NCI-H345 treated with DMSO at 0.1 percent for 48 hours (cell line): ENCODE results near the gene CD207.
A peak's percentile ranks its signal among the peaks of the same experiment; 100 is the strongest.
"Not testable (repeated sequence)": the region's sequence is repeated elsewhere in the genome, so short reads cannot be mapped to it uniquely, and the experiment has no call there.

Experiments
- DNase-seq: peaks from one replicate; lab custom pipeline; 2025; ENCODE audit not compliant: unreplicated experiment; lab: John Stamatoyannopoulos, UW

Gene CD207

DNA sequence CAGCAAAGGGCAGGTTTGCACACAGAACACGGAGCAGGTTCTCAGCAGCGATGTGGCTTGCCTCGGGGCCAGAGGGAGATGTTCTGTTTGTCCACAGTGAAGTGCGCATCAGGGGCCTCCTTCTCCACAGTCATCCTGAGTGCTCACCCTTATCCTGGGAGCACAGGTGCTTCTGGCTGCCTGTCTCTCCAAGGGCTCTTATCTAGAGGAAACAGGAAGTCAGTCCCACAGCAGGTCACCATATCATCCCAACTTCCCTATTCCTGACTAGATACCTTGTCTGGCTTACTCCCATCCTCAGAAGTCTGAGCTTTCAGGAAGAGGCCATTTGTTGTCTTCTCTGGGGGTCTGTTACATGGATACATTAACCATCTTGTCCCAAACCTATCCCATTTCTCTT lies at the start of gene CD207:
Gene CD207 (minus strand): TSS at position 174 of the 400 bp plus-strand sequence. CDS start 40 bp downstream, at position 134.
- no peak for DNase-seq

DNA sequence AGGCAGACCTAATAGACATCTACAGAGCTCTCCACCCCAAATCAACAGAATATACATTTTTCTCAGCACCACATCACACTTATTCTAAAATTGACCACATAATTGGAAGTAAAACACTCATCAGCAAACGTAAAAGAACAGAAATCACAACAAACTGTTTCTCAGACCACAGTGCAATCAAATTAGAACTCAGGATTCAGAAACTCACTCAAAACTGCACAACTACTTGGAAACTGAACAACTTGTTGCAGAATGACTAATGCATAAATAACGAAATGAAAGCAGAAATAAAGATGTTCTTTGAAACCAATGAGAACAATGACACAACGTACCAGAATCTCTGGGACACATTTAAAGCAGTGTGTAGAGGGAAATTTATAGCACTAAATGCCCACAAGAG lies 42.9 kb upstream of the CD207 start:
- not testable (repeated sequence) for DNase-seq

DNA sequence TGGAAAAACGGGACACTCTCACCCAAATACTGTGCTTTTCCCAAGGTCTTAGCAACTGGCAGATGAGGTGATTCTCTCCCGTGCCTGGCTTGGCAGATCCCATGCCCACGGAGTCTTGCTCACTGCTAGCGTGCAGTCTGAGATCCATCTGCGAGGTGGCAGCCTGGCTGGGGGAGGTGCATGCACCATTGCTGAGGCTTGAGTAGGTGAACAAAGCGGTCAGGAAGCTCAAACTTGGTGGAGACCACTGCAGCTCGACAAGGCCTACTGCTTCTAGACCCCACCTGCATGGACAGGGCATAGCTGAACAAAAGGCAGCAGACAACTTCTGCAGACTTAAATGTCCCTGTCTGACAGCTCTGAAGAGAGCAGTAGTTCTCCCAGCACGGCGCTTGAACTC lies 40.5 kb upstream of the CD207 start:
- not testable (repeated sequence) for DNase-seq

DNA sequence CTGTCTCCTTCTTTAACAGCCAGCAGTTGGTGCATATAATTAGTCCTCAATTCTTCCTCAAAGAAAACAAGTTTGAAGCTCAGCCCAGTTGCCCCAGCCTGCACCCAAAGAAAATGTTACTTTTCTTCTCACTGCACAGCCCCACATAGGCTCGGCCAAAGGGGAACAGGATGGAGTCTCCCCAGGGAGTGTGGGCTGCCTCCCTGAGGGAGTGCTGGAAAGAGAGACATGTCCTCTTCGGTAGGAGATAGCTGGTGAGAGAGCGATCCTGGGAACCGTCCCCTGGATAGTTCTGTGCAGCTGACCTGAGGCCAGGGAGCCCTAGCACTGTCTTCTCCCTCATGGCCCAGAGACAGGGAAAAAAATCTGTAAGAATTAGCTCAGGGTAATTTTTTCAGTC lies 37.9 kb upstream of the CD207 start:
- DNase-seq, result no peak

DNA sequence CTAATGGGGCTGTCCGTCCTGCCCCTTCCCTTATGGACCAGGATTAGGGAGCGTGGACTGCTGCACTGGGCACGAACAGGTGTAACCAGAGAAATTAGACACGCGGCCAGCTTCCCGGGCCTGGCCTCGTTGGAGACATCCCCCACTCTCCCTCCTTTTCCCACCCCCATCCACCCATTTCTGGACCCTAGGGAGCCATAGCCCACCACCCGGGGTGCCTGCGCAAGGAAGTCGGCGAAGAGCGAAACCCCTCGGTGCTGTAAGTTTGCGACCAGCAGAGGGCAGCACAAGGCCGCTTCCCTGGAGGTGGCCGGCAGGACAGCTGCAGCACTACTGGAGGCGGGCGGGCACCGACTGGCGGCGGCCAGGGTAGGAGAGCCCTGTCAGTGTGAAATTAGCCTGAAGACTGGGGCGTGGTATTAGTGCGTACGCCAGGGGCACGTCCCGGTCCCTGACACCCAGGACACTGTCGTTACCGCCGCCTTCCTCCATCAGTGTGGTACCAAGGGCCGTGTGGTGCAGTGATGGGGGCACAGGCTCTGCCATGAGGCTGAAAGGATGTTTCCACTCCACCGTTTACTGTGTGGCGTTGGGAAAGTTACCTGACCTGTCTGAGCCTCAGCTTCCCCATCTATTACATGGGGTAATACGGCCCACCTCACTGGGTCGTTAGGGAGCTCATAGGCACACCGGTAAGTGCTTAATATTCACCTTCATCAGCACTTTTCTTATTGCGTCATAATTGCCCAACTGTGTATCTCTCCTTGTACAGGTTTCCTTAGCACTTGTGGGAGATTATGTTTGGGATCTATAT lies 36.0 kb upstream of the CD207 start:
- peak; percentile 70 for DNase-seq

DNA sequence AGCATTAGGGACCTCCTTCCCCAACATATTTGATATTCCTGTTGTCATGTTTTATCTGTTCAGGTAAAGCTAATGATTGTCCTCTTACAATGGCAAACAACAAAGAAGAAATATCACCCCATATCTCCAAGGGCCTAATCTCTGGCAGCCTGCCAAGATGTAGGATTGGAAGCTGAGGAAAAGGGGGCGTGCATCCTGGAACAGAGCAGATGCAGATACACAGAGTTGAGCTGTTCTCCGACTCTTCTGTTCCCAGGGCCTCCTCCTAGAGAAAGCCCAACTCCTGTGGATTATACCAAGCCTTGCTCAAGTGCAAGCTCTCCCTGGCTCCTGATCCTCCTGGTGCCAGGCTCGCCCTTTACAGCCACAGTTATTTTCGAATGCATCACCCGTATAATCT lies 35.2 kb upstream of the CD207 start:
- peak; percentile 18 for DNase-seq

DNA sequence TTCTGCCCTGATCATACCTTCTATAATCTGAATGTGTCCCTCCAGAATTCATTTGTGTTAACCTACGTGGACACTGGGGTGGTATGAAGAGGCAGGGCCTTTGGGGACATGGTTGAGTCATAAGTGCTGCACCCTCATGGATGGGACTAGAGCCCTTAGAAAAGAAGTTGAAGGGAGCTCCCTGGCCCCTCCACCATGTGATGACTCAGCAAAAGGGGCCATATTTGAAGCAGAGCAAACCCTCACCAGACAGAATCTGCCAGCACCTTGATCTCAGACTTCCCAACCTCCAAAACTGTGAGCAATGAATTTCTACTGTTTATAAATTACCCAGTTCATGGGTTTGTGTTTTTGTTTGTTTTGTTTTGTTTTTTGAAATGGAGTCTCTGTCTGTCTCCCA lies 33.4 kb upstream of the CD207 start:
- no peak for DNase-seq

DNA sequence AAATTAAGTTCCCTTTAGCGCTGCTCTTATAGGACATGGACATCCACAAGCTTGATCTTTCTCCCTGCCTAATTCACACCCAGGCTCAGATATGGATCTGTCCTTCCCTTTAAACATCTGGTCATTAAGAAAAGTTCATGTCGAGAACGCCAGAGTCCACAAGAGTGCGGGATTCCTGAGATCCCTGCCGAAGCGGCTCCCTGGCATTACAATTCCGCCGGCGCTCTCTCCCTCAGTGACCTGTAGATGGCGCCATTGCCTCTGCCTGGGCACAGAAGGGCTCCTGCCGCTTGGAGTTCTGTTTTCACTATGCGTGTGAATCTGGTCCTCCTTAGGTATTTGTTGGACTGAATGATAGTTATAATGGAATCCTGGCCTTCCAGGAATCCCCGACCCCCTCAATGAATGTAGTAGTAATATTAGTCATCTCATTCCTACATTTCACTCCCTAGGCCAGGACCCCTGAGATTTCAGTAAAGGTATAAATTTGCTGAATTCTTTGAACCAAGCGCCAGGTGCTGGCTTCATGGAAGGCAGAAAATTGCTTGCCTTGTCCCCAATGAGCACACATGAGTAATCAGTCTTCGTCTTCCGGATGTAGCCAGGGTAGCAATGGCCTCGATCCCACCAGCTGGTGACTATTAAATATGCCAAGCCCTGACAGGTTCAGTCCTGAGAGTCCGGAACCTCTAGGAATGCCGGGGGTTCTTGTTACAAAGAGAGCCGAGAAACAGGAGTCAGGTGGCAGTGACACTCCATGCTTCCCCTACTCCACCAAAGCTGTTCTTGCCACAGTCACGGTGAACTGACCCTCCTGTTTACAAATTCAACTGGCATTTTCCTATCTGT lies 26.4 kb upstream of the CD207 start:
- peak; percentile 81 for DNase-seq

DNA sequence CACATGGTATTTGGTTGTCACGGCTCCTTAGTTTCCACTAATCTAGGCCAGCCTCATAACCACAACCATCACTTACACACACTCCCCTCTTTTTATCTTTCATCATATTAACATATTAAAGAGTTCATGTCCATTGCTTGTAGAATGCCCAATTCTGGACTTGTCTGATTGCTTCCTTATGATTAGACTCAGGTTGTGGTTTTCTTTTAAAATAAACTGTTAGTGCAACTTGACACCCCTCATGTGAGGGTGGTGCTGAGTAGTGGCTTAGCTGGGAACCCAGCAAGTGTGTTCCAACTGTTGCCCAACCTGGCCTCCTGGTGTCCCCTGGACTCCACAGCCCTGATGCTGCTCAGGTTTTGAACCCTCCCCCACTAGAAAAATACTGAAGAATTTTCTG lies 20.1 kb upstream of the CD207 start:
- DNase-seq, result no peak

DNA sequence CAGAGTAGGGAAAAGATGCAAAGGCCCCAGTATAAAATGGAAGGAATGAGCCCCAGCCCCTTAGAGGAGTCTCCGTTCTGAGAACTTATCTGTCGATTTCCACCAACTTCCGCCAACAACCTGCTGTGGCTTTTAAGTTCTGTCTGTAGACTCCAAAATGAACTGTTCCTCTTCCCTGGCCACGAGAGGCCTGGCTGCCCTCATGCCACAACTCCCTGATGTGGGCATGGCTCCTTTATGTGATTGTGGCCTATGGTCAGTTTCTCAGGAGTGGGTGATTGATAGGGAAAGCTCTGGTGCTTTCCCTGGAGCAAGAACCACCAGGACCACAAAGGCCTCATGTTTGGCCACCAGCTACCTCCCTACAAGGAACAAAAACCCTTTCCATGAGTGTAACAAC lies 18.8 kb upstream of the CD207 start:
- no peak for DNase-seq

DNA sequence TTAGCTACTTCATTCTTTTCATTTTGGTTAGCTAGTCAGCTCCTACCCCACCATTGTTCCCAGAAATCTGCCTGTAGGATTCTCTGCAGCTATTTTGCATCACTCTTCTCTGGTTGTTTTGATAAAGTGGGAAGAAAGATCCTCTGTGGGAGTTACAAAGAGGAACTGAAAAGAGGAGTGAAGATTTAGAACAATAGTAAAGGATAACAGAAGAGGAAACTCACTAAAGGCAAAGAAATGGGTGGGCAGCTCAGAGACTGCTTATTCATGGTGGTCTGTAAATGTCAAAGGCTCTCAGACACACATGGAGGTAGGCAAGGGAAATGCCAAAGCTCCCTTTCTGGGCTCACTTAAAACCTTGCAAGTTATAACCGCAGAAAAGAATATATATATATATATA lies 17.2 kb upstream of the CD207 start:
- no peak for DNase-seq

DNA sequence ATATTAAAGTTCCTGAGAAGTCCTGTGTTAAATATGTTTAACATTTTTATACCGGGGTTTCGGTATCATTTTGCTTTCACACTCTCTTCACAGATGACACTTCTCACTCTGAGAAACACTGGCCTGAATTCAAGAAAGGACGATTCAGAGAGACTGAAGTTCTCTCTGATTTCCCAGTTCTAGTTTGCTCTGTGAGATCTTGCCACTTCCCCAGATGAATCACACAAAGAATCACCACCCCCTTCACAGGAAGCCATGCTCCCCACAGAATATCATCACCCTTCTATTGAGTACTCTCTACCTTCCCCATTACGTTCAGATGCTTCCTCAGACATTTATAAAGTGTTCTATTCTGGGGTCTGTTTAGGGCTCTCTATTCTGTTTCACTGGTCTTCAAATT lies 16.1 kb upstream of the CD207 start:
- DNase-seq, result no peak

DNA sequence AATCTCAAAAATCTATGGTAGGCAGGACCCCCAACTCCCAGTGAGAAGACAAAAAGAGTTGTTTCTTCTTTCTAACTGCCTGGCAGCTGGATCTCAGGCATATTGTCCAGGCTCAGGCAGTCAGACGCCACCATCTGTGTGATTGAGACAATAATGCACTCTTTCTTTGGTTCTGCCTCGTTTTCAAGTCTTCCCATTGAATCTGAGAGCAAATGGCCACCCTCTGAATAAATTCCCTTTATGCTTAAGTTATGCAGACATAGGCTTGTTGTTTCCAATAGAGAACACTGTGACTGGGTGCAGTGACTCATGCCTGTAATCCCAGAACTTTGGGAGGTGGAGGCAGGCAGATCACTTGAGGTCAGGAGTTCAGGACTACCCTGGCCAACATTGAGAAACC lies 15.3 kb upstream of the CD207 start:
- no peak for DNase-seq

DNA sequence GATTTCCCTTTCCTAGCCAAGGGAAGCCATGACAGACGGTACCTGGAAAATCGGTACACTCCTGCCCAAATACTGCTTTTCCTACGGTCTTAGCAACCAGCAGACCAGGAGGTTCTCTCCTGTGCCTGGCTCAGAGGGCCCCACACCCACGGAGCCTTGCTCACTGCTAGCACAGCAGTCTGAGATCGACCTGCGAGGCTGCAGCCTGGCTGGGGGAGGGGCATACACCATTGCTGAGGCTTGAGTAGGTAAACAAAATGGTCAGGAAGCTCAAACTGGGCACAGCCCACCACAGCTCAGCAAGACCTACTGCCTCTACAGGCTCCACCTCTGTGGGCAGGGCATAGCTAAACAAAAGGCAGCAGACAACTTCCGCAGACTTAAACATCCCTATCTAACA lies 6.8 kb upstream of the CD207 start:
- DNase-seq, result no peak

DNA sequence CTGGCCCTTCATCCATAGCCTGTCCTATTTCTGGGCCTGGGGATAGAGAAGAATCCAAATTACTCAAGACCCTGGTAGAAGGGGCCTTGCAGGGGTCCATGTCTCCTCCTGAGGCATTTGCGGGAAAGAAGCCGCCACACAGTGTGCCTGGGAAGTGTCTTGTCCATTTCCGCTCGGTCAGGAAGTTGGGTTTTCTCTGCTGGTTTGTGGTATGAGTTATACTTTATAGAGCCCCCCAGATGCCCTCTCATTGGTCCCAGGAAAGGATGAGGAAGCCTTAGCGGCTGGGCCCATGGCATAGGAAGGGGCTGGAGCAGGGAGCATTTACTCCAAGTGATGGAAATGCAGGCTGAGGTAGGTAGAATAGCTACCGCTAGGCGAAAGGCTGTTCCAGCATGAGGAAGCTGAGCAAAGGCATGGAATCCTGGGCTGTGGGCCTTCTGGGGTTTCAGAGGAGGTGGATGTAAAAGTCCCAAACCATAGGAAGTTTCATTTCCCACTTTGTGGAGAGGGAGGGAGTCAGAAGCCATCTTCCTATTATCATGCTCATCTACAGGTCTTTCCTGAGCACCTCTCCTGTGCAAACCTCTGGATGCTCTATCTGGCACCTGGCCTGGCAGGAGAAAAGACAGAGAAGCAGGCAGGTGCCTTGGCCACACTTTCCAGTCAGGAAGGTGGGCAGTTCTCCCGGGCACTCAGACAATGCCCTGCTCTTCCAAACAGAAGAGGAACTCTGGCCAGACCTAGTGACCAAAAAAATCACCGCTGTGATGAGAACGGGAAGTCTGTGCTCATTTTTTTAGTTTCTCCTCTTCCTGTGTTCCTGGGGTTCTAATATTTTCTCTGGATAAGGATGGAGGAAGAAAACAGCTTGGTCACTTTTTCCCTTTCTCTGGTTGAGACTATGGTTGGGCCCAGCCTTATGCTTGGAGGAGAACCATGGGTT lies 2.6 kb upstream of the CD207 start:
- DNase-seq, result no peak

DNA sequence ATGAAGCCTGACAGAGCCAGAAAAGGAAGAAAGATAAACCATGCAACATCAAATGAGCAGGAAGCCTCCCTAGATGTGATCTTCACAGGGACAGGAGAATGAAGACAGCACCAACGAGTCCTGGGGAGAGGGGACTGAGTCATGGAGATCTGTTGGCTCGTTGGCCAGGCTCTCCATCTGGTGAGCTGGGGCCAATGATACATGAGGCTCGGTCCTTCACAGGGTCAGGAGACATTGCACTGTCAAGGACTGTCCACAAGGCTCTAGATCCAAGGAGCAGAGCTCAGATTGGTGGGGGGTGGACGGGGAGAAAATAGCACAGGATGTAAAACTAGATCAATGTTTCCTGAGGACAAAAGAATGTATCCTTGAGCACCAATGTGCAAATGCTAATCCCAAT lies 735 bp downstream of the CD207 start:
- DNase-seq, result no peak

DNA sequence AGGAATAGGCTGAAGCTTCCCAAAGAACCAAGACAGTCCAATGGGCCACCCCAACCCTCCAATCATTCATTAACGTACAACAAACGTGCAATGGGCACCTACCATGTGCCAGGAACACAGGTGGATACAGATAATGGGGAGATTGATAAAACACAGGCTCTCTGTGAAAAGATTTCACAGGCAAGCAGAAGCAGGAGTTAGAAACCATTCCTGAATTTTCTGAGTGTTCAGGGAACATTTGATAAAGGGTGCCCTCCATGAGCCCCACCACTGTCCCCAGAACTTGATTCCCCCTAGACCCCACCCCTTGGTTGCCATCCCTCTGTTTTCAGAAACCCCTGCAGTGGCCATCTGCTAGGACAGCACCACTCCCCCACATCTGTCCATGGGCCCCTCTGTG lies 1.5 kb downstream of the CD207 start:
- no peak for DNase-seq

DNA sequence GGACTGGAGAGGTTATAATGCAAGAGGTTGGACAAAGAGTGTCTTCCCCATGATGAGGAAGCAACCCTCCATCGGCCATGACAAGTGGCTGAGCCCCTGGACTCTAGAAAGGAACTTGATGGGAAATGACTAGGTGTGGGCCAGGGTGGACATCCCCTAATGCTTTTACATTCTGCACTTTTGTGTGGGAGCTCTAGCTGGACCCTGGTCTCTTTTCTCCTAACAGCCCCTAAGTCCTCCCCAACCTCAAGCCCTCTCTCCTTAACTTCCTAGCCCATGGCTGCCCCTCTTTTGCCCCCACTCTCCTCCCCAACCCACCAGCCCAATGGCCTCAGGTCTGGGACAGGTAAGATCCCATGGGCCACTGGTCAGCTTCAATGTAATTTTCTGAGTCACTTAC lies 2.4 kb downstream of the CD207 start:
- no peak for DNase-seq

DNA sequence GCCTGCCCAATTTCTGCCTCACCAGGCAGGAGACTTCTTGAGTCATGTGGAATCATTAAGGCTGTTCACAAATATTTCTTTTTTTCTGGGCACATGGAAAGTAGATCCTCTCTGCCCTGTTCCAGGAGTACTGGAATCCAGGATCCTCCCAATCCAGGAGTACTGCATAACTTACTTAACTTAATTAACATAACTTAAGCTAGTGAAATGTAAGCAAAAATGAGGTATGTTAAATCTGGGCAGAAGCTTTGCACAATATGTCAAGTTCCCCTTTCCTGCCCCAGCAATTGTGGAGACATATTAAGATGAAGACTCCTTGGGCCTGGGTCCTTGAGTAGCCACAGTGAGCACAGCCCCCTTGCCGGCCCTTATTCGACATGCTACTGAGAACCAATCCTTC lies 3.2 kb downstream of the CD207 start:
- no peak for DNase-seq

DNA sequence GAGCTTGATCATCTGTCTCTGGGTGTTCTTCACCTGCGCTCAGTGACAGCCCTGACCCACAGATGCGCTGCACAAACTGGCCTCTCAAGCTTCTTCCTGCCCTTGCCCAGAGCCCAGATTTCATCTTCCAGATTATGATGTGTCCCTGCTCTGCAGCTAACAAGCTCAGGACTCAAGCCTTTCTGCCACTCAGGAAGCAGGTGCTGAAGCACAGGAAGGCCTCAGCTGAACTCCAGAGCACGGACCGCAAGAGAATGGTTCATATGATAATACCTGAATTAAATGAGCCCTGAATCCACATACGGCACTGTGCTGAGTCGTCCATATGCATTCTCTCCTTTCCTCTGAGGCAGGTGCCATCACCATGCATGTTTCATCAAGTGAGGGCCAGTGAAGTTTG lies 3.8 kb downstream of the CD207 start:
- DNase-seq, result no peak

DNA sequence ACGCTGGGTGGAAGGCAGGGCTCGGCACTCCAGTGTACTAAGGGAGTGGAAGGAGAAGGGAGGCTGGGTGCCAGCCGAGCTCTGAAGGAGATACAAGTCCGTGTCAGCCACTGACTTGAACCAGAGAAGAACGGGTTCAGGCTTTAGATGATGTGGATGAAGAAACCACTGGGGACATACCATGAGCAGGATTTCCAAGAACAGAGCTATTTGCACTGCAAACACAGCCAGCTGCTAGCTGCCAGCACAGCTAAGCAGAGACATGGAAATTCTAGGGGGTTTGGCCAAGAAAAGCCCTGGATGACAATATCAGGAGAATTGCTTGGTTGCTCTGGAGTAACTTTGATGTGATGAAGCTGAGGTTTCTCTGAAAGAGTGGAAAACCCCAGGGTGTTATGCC lies 5.2 kb downstream of the CD207 start:
- DNase-seq, result no peak
